HG02678 (cell line): ENCODE results near the gene CCNK.

Experiments
- ATAC-seq: cut with Tn5 transposase; IDR thresholded peaks from one replicate; pipeline ENCODE4 v1.9.1; 2021; ENCODE audit warnings: mild to moderate bottlenecking, moderate library complexity; ENCODE audit not compliant: unreplicated experiment

Gene CCNK

GRCh38 chr14:99532310-99532709 is 51.1 kb downstream of the CCNK start:
- ATAC-seq: no peak

DNA sequence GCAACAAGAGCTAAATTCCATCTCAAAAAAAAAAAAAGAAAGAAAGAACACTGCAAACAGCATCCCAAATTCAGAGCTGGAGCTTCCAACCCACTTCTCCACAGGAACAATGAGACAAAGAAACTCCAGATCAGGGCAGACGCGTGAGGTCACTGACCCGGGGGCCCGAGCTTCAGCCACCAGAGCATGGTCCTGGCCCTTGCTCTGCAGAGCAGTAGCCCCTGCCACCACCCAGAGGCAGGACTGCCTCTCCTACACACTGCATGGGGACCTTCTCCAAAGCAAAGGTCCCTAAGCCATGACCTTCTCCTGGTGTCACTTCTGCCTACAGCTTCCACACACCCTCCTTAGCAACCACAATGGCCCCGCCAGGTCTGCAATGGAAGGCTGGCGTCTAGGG is 53.1 kb downstream of the CCNK start:
- no peak for ATAC-seq

- no peak for ATAC-seq
Measured at GRCh38 chr14:99534863-99535262, 53.7 kb downstream of the CCNK start.

DNA sequence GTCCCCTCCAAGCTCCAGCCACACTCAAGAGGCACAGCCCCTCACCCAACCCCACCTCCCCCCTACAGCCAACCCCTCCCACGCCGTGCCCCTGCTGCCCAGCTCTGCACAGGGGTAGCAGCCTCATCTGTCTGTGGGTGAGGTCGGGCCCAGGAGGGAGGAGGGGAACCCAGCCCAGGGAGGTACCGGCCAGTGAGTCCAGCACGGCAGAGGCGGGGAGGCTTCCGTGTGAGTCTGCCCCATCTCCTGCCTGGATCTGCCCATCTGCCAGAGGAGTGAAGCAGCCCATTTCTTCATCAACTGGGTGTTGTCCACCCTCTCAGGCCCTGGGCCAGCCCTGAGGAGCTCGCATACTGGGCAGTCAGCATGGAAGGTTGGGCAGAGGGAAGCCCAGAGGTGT is 54.2 kb downstream of the CCNK start:
- ATAC-seq: no peak

- no peak for ATAC-seq
Measured at GRCh38 chr14:99535908-99536778, 54.9 kb downstream of the CCNK start.

GRCh38 chr14:99537399-99537798 is 56.2 kb downstream of the CCNK start:
- no peak for ATAC-seq

GRCh38 chr14:99538275-99538674 is 57.1 kb downstream of the CCNK start:
- no peak for ATAC-seq

GRCh38 chr14:99538733-99539132 is 57.5 kb downstream of the CCNK start:
- ATAC-seq: no peak

DNA sequence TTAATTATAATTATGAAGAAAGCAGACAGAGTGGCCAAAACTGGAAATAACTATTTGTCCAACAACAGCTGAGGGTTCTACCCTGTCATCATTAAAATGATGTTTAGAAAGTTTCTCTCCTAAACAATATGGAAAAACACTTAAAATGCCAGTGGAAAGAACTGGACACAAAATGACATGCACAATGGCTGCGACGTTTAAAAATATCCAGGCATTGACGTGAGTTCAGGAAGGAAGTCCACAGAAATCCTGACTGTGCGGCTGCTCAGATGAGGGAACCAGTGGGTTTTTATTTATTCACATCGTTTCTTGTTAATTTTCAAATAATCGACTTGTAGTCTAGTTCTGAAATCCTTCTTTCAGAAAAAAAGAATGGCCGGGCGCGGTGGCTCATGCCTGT is 58.3 kb downstream of the CCNK start:
- ATAC-seq: no peak

GRCh38 chr14:99540196-99541032 is 59.2 kb downstream of the CCNK start:
- no peak for ATAC-seq

DNA sequence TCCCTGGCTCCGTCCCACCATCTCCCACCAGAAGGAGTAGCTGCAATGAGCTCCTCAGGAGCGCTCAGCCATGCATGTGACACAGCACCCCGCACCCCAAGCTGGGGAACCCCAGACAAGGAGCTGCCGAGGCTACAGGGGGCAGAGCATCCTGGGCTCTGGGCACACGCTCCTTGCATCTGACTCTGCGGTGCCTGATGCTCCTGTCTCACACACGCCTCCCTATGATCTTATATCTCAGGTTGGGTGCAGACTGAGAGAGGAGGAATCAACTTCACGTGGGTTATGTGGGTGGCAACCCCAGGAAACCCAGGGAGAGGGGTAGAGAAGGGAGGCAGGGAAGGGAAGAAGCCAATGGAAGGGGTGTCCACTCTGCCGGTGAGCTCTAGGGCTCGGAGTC is 60.0 kb downstream of the CCNK start:
- no peak for ATAC-seq

DNA sequence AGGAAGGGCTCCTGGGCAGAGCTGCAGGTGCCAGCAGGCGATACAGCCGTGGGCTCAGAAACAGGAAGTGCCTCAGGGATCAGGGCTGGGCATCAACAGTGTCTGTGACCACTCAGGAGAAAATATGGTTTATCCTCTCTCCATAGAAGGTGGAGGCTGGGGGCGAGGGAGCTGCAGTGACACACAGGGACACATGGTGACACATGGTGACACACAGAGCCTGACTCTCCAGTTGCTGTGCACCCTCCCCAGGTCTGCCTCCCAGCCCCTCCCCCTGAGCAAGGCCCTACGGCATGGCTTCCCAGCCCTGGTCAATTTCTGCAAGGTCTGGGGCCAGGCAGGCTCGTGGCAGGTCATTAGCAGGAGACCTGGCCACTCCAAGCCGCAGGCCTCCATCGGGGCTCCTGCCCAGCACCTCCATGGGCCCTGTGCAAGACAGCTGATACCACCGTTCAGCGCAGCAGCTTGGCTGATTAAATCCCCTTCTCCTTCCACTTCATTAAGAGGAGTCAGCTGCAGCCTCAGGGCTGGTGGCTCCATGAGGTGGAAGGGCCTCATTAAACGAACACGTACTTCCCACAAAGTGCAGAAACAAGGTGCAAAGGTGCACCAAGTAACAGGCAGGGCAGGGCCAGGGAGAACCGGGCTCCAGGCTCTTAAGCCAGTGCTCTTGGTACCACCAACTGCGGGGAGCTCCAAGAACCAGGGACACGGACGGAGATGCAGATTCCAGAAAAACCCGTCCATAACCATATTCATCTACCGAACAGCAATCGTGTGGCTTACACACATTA is 60.7 kb downstream of the CCNK start:
- no peak for ATAC-seq

GRCh38 chr14:99542566-99542965 is 61.4 kb downstream of the CCNK start:
- ATAC-seq: no peak

GRCh38 chr14:99543370-99543769 is 62.2 kb downstream of the CCNK start:
- ATAC-seq: no peak

DNA sequence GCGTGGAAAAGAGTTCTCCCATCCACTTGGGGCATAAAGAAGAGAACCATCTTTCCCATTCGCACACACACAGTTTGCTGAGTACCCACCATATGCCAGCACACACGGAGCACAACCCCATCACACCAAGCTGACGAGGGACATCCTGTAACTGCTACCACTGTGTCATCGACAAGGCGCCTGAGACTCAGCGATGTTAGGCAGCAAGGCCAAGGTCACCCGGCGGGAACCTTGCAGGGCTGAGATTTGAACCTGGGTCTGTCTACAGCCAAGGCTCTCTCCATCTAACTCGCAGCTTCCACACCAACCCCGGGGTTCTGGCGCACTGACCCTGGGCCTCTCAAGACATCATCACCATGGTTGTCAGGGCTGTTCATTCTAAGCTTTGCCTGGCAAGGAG is 62.8 kb downstream of the CCNK start:
- ATAC-seq: no peak

DNA sequence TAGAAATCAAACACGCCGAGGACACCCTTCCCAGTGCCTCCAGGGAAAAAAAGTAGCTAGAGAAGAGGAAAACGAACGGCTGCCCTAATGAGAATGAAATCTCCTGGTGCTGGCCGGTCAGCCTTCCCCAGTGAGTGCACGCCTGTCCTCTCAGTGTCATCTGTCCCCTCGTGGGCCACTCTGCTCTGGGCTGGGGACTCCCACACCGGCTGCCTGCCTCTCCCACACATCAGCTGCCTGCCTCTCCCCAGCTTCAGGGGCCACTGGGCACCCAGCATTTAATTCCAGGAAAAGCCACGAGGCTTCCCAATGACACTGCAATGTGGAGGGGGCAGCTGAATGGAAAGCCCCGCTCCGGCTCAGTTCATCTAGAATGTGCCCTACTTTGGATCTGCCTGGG is 63.8 kb downstream of the CCNK start:
- no peak for ATAC-seq

DNA sequence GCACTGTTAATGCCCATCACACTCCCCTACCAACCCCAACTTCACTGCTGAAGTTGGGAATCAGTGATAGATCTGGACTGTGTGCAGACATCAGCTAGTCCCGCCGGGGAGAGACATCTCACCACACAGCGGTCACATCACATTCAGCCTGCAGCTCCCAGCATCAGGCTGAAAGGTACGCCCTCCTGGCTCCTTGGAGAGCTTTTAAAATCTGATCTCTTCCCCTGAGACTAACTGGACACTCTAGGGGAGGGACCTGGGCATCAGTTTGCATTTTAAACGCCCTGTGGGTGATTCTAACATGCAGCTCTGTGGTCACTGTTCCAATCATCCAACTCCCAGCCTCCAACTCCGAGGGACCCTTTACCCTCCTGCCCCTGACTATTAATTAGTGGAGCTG is 64.4 kb downstream of the CCNK start:
- ATAC-seq: no peak

- ATAC-seq: no peak
Measured at GRCh38 chr14:99546234-99546879, 65.1 kb downstream of the CCNK start.

- ATAC-seq: no peak
Measured at GRCh38 chr14:99548255-99548654, 67.0 kb downstream of the CCNK start.

GRCh38 chr14:99548871-99549515 is 67.8 kb downstream of the CCNK start:
- no peak for ATAC-seq
